K562 (cell line): ENCODE results near the gene NAA50. TPM values are rescaled to one million over a fixed set of nuclear protein-coding genes. Genes with fewer than 3 reads are reported as not detected.
A peak's percentile ranks its signal among the peaks of the same experiment; 100 is the strongest.

Experiments used
- ATAC-seq: fragments of 200-7000 bp; cut with Tn5 transposase; 3 replicates; pipeline ENCODE4 v1.9.1; 2020; ENCODE audit warnings: moderate library complexity
- BruUV-seq: library from RNA; stranded (reverse); fragments of 400-500 nt; replicated peaks from 2 replicates; lab custom pipeline; 2021; lab: Mats Ljungman, UMichigan
- CTCF ChIA-PET: fragments of 300-600 bp; formaldehyde crosslinking; extraction: SDS; loops from one replicate; lab custom pipeline; 2021; ENCODE audit warnings: low intra/inter-chr PET ratio; lab: Yijun Ruan, JAX
- POLR2A ChIA-PET: fragments of 300-600, 350-650 bp; sonication (Branson Sonifier 250); formaldehyde crosslinking; extraction: SDS; loops from one replicate; lab custom pipeline; 2021; ENCODE audit warnings: antibody characterized with exemption, inconsistent platforms; lab: Yijun Ruan, JAX
- DNase-seq, 4 experiments: peaks; one replicate each; pipeline versions ENCODE4 v3.0.0 to v3.0.0-alpha.2; 2011 to 2018; ENCODE audit warnings: low spot score in 3 of 4, mixed read lengths in 3 of 4; ENCODE audit errors: extremely low read depth in 1 of 4
- FAIRE-seq: peaks from 2 replicates; lab custom pipeline; 2011; peaks lifted over from hg19 to GRCh38; lab: Jason Lieb, UNC
- H2AFZ ChIP-seq: 2 replicates; pipeline ENCODE4 v1.6.0; 2011; ENCODE audit warnings: low read depth, low read length, control low read depth, inconsistent platforms
- H3K27ac ChIP-seq: fragments of 200-600 bp; 3 replicates; pipeline ENCODE4 v1.8.0; 2011; ENCODE audit warnings: low read depth, mild to moderate bottlenecking, control low read depth, inconsistent platforms, low read length, moderate library complexity, mixed read lengths; ENCODE audit errors: extremely low read depth
- H3K27me3 ChIP-seq, 2 experiments: fragments of 300-600 bp in 1 of 2; 2 replicates in 1 of 2; 3 replicates in 1 of 2; pipeline versions ENCODE4 v1.6.0 to v1.8.0; 2011; ENCODE audit warnings: inconsistent platforms in 2 of 2, low read length in 2 of 2, mild to moderate bottlenecking in 1 of 2, mixed read lengths in 1 of 2, moderate library complexity in 1 of 2; ENCODE audit not compliant: control insufficient read depth in 2 of 2, insufficient read depth in 2 of 2
- H3K36me3 ChIP-seq: fragments of 300-600 bp; 3 replicates; pipeline ENCODE4 v1.8.0; 2011; ENCODE audit warnings: mild to moderate bottlenecking, low read length, inconsistent platforms; ENCODE audit not compliant: control insufficient read depth, insufficient read depth
- H3K4me1 ChIP-seq, 2 experiments: fragments of 200-600 bp in 1 of 2; replicated peaks in 1 of 2; 2 replicates in 1 of 2; 3 replicates in 1 of 2; pipeline versions ENCODE4 v1.5.1 to v1.8.0; 2011; ENCODE audit warnings: inconsistent platforms in 2 of 2, low read length in 2 of 2, mild to moderate bottlenecking in 1 of 2, mixed read lengths in 1 of 2, moderate library complexity in 1 of 2; ENCODE audit not compliant: control insufficient read depth in 2 of 2, insufficient read depth in 2 of 2
- H3K4me2 ChIP-seq: 2 replicates; pipeline ENCODE4 v1.6.1; 2011; ENCODE audit warnings: low read length, control low read depth, inconsistent platforms, mixed read lengths; ENCODE audit not compliant: insufficient read depth
- H3K4me3 ChIP-seq: fragments of 200-600 bp; sonication (generic), shearing (Covaris generic); 2 replicates; pipeline ENCODE4 v1.5.1; 2016; ENCODE audit warnings: control low read depth, inconsistent platforms
- H3K79me2 ChIP-seq: fragments of 200-600 bp; 3 replicates; pipeline ENCODE4 v1.8.0; 2011; ENCODE audit warnings: low read length, inconsistent platforms; ENCODE audit not compliant: control insufficient read depth, insufficient read depth
- H3K9ac ChIP-seq, 2 experiments: 2 replicates each; pipeline versions ENCODE4 v1.6.0 to v1.6.1; 2011; ENCODE audit warnings: low read depth in 2 of 2, low read length in 2 of 2, control low read depth in 1 of 2, inconsistent platforms in 1 of 2, mild to moderate bottlenecking in 1 of 2, mixed read lengths in 1 of 2; ENCODE audit not compliant: insufficient read depth in 1 of 2
- H3K9me1 ChIP-seq: one replicate; pipeline ENCODE4 v1.6.0; 2011; ENCODE audit warnings: inconsistent platforms, mild to moderate bottlenecking, low read length, moderate library complexity; ENCODE audit not compliant: control insufficient read depth, insufficient read depth
- H3K9me3 ChIP-seq: replicated peaks from 2 replicates; pipeline ENCODE4 v1.5.1; 2011; ENCODE audit warnings: low read depth, low read length, inconsistent platforms; ENCODE audit not compliant: control insufficient read depth, insufficient read depth
- H4K20me1 ChIP-seq: replicated peaks from 2 replicates; pipeline ENCODE4 v1.6.1; 2011; ENCODE audit warnings: low read length, inconsistent platforms, mixed read lengths; ENCODE audit not compliant: control insufficient read depth, insufficient read depth
- BHLHE40 ChIP-seq: IDR thresholded peaks from 2 replicates; pipeline ENCODE4 v1.6.1; 2011; ENCODE audit warnings: low read length, improper control_type of control experiment
- CAMTA2 ChIP-seq: fragments of 250-450 bp; sonication (Bioruptor Pico); conservative IDR thresholded peaks from 2 replicates; pipeline ENCODE4 v1.5.1; 2022
- HDAC1 ChIP-seq, 2 experiments: fragments of 450-650 bp; IDR thresholded peaks; 2 replicates each; pipeline ENCODE4 v1.6.1; 2016 to 2017; ENCODE audit warnings: inconsistent platforms in 1 of 2, mild to moderate bottlenecking in 1 of 2, moderate library complexity in 1 of 2
- L3MBTL2 ChIP-seq: fragments of 450-650 bp; IDR thresholded peaks from 2 replicates; pipeline ENCODE4 v1.6.1; 2016; ENCODE audit warnings: mild to moderate bottlenecking, moderate library complexity
- MIER1 ChIP-seq: fragments of 450-650 bp; IDR thresholded peaks from 2 replicates; pipeline ENCODE4 v1.6.1; 2016; ENCODE audit warnings: antibody characterized with exemption, mild to moderate bottlenecking, low read depth
- NR3C1 ChIP-seq: sonication (generic); formaldehyde crosslinking; IDR thresholded peaks from 2 replicates; pipeline ENCODE4 v1.8.1; 2022; ENCODE audit warnings: missing genetic modification reagents
- RFX5 ChIP-seq: IDR thresholded peaks from 2 replicates; pipeline ENCODE4 v1.6.1; 2011; ENCODE audit warnings: low read depth, mild to moderate bottlenecking, improper control_type of control experiment, low read length
- RUNX1 ChIP-seq: sonication (generic); IDR thresholded peaks from 2 replicates; pipeline ENCODE4 v1.6.1; 2016; ENCODE audit warnings: antibody characterized with exemption, low read depth
- SOX6 ChIP-seq: fragments of 450-650 bp; IDR thresholded peaks from 2 replicates; pipeline ENCODE4 v1.6.1; 2014; ENCODE audit warnings: mild to moderate bottlenecking
- ZBTB8A ChIP-seq: fragments of 450-650 bp; IDR thresholded peaks from 2 replicates; pipeline ENCODE4 v1.6.1; 2018; ENCODE audit warnings: mild to moderate bottlenecking, moderate library complexity; ENCODE audit not compliant: partially characterized antibody
- ZNF316 ChIP-seq: fragments of 450-650 bp; IDR thresholded peaks from 2 replicates; pipeline ENCODE4 v1.6.1; 2016
- ZNF785 ChIP-seq: fragments of 250-450 bp; sonication (Bioruptor Pico); IDR thresholded peaks from 2 replicates; pipeline ENCODE4 v1.4.0; 2020; ENCODE audit warnings: mild to moderate bottlenecking
- WGBS: fragments of 100-300 bp; shearing (Covaris generic); methylation state at CpG from one replicate; pipeline ENCODE4 v1.1.6; 2016; ENCODE audit warnings: low coverage, mixed read lengths; ENCODE audit not compliant: insufficient coverage; ENCODE audit errors: missing lambda C conversion rate; 5-methylcytosine and 5-hydroxymethylcytosine counted together
- in situ Hi-C: fragments of 300-500 bp; cut with MboI; formaldehyde crosslinking; loops from 4 replicates; pipeline ENCODE4 v1.15.0; 2018; ENCODE audit warnings: inconsistent platforms, mixed read lengths
- intact Hi-C: fragments of 100-400 bp; cut with micrococcal nuclease; formaldehyde crosslinking; loops from 2 replicates; pipeline ENCODE4 v1.14.2; 2022
- polyA plus RNA-seq, 8 experiments: library from polyadenylated mRNA; depleted of rRNA in 4 of 8; stranded (reverse) in 5 of 8; unstranded in 3 of 8; fragments of >200 nt; fragmentation: Nextera tagmentation in 2 of 8; fragmentation: Illumina TruSeq in 1 of 8; extraction: Ambion mirVana in 2 of 8; extraction: Trizol in 1 of 8; gene quantifications; 2 replicates each; pipeline versions ENCODE4 v1.2.1 to v1.2.3, GENCODE V29; 2011 to 2014; ENCODE audit warnings: inconsistent platforms in 1 of 8, missing spikeins in 1 of 8
- total RNA-seq, 7 experiments: library from RNA; depleted of rRNA in 6 of 7; stranded (reverse); fragments of >200 nt in 6 of 7; fragmentation: Illumina TruSeq in 2 of 7; extraction: Trizol in 2 of 7; gene quantifications; 2 replicates each; pipeline versions ENCODE4 v1.2.1 to v1.2.3, GENCODE V29; 2011 to 2021; ENCODE audit warnings: low replicate concordance in 1 of 7
- TF ChIP-seq, protein P1 (sequence below), 2 experiments: IDR thresholded peaks; 2 replicates each; pipeline ENCODE4 v1.6.1; 2011; ENCODE audit warnings: borderline replicate concordance in 1 of 2, control low read depth in 1 of 2, low read depth in 1 of 2, low read length in 1 of 2, mild to moderate bottlenecking in 1 of 2, mixed read lengths in 1 of 2, moderate library complexity in 1 of 2; ENCODE audit not compliant: insufficient read depth in 1 of 2, insufficient read length in 1 of 2, poor library complexity in 1 of 2, severe bottlenecking in 1 of 2; ENCODE audit errors: extremely low read depth in 1 of 2
- TF ChIP-seq, protein P2 (sequence below), 2 experiments: IDR thresholded peaks; 2 replicates each; pipeline ENCODE4 v1.6.1; 2012; ENCODE audit warnings: improper control_type of control experiment in 2 of 2, low read depth in 2 of 2, low read length in 2 of 2, borderline replicate concordance in 1 of 2
- TF ChIP-seq, protein P3 (sequence below): sonication (generic); formaldehyde crosslinking; IDR thresholded peaks from 2 replicates; pipeline ENCODE4 v1.8.1; 2023; ENCODE audit warnings: mild to moderate bottlenecking, missing genetic modification reagents

NAA50 gene
- total and polyA plus RNA-seq, 9 of the 15 experiments (the other 6 are each of a cell fraction or from before 2014, with no cell fraction given) = 40.0 to 301 (median 112) TPM

DNA sequence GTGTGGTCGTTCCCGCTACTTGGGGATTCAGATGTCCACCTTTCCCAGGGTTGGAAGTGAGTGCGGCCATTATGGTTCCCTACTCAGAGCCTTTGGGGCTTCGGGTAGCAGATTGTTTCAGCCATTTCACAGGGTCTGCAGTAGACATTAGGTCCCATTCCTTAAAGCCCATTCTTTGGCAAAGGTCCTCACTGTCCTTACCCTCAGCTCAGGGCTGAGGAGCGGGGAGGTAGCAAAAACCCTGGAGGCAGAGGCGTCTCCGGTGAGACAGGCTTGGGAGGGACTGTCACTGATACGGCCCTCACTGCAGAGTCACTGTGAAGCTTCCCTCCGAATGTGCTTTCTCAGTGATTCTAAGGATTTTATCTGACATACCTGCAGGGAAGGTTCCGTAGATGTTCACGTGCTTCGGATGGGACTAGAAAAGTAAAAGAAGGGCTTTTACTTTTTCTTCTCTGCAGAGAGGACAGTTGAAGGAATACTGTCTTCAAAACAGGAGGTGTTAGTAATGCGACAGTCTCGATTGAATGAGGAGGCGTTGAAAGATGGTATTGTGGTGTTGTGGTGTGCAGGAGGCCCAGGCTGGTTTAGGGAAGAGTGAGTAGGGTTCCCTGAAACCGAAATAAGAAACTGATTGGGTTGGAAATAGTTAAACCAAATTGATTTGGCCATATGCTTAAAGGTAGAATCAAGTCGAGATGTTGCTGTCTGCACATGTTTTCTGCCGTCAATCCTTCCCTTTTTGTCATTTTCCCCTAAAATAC, 1.4 kb upstream of the NAA50 start:
- DNase-seq = peak; percentile 9 to 56 (median 18)
- BruUV-seq = TSS peak; percentile 68
- 0% methylated on average over 17 of the region's 18 CpGs for WGBS
- CTCF ChIA-PET = no interaction called here
- peaks cover 9% of the 10 kb centered on the region; the same call in 1 of the 2 replicates for H4K20me1 ChIP-seq
- no peaks in the 10 kb centered on the region for H3K9me1 ChIP-seq
- H2AFZ ChIP-seq = peak overlapping the region; percentile 81
- peak overlapping the region; percentile 96 for H3K4me2 ChIP-seq
- H3K4me3 ChIP-seq = peak overlapping the region; percentile 90
- peak overlapping the region; percentile 88 for H3K27ac ChIP-seq
- peaks cover 89% of the 10 kb centered on the region for H3K79me2 ChIP-seq
- intact Hi-C loops = loop anchor here (2.0 to 5.0 kb wide), 3 partner anchors 51 to 250 kb away; partner anchors contain the start of gene USF3
- H3K27me3 ChIP-seq = no peaks in the 10 kb centered on the region
- peak; percentile 66 for FAIRE-seq
- in situ Hi-C loops = no loop called here
- peak; percentile 50 for ATAC-seq
- POLR2A ChIA-PET = interaction anchor here (1.7 kb wide), 1 partner anchor 12 kb away, joined by 4 read pairs; no protein-coding TSS in a partner anchor
- no peaks in the 10 kb centered on the region for H3K9me3 ChIP-seq
- peak overlapping the region; percentile 87 to 95 for H3K9ac ChIP-seq
- peaks cover 0 to 9% of the 10 kb centered on the region in 2 experiments; a peak in 4 of 5 replicates for H3K4me1 ChIP-seq
- H3K36me3 ChIP-seq = peaks cover 10% of the 10 kb centered on the region; the same call in 1 of the 3 replicates
- TF ChIP-seq ZNF785 (CRISPR knock-in tag) (no peak), MIER1 (no peak), L3MBTL2 (peak; percentile 44; the same call in 1 of the 2 replicates), RFX5 (no peak), CAMTA2 (CRISPR knock-in tag) (no peak), HDAC1 (IDR thresholded peaks at IDR 0.05) (peak in 1 of 2 experiments; percentile 55; a peak in 1 of 4 replicates), NR3C1 (CRISPR knock-in tag) (no peak), SOX6 (peak; percentile 27; the same call in 1 of the 2 replicates), ZBTB8A (no peak), ZNF316 (peak; percentile 30; the same call in 1 of the 2 replicates), RUNX1 (no peak), BHLHE40 (0 out of 2 replicates have a peak, but pooled peaks have one; percentile 26)
- TF ChIP-seq, protein P1, sequence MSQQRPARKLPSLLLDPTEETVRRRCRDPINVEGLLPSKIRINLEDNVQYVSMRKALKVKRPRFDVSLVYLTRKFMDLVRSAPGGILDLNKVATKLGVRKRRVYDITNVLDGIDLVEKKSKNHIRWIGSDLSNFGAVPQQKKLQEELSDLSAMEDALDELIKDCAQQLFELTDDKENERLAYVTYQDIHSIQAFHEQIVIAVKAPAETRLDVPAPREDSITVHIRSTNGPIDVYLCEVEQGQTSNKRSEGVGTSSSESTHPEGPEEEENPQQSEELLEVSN (IDR thresholded peaks at IDR 0.05; ENCODE audit: borderline replicate concordance in 1 of 2, extremely low read depth in 1 of 2, insufficient read depth in 1 of 2, insufficient read length in 1 of 2, low read depth in 1 of 2, low read length in 1 of 2, poor library complexity in 1 of 2, severe bottlenecking in 1 of 2) = peak in 1 of 2 experiments; percentile 14
- TF ChIP-seq, protein P2, sequence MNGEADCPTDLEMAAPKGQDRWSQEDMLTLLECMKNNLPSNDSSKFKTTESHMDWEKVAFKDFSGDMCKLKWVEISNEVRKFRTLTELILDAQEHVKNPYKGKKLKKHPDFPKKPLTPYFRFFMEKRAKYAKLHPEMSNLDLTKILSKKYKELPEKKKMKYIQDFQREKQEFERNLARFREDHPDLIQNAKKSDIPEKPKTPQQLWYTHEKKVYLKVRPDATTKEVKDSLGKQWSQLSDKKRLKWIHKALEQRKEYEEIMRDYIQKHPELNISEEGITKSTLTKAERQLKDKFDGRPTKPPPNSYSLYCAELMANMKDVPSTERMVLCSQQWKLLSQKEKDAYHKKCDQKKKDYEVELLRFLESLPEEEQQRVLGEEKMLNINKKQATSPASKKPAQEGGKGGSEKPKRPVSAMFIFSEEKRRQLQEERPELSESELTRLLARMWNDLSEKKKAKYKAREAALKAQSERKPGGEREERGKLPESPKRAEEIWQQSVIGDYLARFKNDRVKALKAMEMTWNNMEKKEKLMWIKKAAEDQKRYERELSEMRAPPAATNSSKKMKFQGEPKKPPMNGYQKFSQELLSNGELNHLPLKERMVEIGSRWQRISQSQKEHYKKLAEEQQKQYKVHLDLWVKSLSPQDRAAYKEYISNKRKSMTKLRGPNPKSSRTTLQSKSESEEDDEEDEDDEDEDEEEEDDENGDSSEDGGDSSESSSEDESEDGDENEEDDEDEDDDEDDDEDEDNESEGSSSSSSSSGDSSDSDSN (IDR thresholded peaks at IDR 0.05; ENCODE audit: borderline replicate concordance in 1 of 2, low read depth in 2 of 2, low read length in 2 of 2) = 0 out of 4 replicates have a peak, but pooled peaks have one; percentile 27 to 50
- TF ChIP-seq, protein P3, sequence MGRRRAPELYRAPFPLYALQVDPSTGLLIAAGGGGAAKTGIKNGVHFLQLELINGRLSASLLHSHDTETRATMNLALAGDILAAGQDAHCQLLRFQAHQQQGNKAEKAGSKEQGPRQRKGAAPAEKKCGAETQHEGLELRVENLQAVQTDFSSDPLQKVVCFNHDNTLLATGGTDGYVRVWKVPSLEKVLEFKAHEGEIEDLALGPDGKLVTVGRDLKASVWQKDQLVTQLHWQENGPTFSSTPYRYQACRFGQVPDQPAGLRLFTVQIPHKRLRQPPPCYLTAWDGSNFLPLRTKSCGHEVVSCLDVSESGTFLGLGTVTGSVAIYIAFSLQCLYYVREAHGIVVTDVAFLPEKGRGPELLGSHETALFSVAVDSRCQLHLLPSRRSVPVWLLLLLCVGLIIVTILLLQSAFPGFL = no peak
